H54 (cell line): ENCODE data around the gene PLAC8L1.
A peak's percentile ranks its signal among the peaks of the same experiment; 100 is the strongest.
"Not testable (repeated sequence)": the region's sequence is repeated elsewhere in the genome, so short reads cannot be mapped to it uniquely, and the experiment has no call there.

Experiments used
- DNase-seq: peaks from one replicate; pipeline ENCODE4 v3.0.0; 2011; ENCODE audit warnings: low spot score, mixed read lengths; ENCODE audit not compliant: insufficient read length
- FAIRE-seq: peaks from 3 replicates; lab custom pipeline; 2011; peaks lifted over from hg19 to GRCh38; lab: Jason Lieb, UNC
- POLR2A ChIP-seq: IDR thresholded peaks from 2 replicates; pipeline ENCODE4 v1.6.1; 2011; ENCODE audit warnings: low read depth, mild to moderate bottlenecking, low read length

PLAC8L1 gene, protein sequence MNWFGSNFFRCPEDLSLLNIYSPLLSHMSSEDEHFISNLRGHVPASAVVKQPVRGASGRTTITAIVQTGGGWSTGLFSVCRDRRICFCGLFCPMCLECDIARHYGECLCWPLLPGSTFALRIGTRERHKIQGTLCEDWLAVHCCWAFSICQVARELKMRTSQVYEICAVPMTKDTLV

DNA sequence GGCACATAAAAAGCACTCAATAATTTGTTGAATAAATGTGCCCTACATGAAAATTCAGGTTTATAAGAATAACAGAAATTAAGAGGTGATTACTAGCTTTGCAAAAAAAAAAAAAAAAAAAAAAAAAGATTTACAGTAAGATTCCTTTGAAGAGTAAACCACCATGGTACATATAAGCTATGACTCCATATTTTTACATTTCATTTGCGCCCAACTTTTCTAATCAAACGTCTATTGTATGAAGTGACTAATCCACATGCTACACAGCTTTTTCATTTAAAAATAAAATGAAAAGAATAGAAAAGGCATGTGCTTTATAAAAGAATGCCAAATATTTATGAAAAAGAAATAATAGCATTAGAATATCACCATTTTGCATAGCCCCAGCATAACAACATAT lies at the start of gene PLAC8L1:
PLAC8L1 (minus strand) TSS at position 101 of the 400 bp plus-strand sequence. CDS start 1,266 bp downstream, outside the sequence.
- DNase-seq (no peak), FAIRE-seq (no peak)
- no peak for TF ChIP-seq POLR2A

DNA sequence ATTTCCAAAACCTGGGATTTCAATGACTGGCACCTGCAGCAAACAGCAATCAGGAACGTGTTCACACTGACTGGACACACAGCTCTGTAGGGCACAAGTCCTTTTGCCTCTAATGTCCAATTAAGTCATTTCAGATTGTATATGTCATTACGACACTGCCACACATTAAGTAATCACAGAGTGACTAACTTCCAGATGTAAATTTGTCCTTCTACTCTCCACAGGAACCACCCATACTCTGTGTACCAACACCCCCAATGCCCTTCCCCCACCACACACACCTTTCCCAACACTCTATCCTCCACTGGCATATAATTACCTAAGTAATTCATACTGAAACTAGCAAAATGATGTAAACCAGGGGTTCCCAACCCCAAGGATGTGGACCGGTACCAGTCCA lies 46.6 kb upstream of the PLAC8L1 start:
- TF ChIP-seq POLR2A: no peak
- FAIRE-seq (peak; percentile 86), DNase-seq (no peak)

DNA sequence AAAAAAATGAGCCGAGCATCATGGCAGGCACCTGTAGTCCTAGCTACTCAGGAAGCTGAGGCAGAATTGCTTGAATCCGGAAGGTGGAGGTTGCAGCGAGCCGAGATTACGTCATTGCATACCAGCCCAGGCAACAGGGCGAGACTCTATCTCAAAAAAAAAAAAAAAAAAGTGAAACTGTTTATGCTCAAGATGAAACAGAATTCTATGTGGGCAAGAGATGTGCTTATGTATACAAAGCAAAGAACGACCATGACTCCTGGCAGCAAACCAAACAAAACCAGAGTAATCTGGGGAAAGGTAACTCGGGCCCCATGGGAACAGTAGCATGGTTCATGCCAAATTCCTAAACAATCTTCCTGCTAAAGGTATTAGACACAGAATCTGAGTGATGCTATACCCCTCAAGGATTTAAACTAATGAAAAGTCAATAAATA lies 32.6 kb upstream of the PLAC8L1 start:
- FAIRE-seq: no peak
- no peak for DNase-seq
- TF ChIP-seq POLR2A: no peak

DNA sequence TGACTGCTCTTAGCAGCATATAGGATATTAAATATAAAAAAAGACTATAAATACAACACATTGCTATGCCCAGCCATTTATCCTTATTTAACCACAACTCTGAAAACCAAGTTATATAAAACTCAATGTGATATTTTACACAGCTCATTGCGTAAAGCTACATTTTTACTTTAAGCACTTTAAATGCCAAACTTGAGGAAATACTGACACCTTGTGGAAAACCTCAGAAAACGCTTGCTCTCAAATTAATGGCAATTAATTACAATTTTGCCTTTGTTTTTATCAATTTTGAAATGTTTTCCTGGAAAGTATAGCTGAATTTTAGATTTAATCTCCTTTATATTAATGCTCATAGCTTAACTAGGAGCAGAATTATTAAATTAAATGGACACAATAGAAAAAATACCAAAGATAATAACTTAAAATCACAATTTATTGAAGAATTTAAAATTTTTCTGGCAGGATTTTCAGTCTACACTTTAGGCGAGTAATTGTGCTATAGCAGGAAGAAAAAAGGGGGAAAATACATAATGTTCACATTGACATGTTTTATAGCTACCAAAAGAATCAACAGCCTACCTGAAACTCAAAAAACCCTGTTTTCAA lies 25.2 kb upstream of the PLAC8L1 start:
- DNase-seq: no peak

DNA sequence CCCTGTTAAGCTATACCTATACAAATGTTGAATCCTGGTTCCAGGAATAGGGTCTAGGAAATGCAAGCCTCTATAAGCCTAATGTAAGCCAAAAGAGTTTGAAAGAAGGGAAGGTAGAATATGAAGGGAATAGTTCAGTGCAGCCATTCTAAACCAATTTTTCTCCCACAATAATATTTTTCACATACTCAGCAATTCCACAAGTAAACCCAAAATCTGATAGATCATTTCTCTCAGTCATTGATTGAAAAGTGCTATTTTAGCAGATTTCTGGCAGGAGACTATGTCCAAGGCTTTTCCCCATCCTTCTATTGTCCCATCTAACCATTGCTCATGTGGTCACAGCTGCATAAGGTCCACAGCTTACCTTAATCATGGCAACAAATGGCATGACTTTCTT lies 20.7 kb upstream of the PLAC8L1 start:
- DNase-seq (no peak), FAIRE-seq (peak; percentile 27)
- no peak for TF ChIP-seq POLR2A

More for the DNA sequence above, 25.2 kb upstream of the PLAC8L1 start:
- no peak for FAIRE-seq
- no peak for TF ChIP-seq POLR2A

DNA sequence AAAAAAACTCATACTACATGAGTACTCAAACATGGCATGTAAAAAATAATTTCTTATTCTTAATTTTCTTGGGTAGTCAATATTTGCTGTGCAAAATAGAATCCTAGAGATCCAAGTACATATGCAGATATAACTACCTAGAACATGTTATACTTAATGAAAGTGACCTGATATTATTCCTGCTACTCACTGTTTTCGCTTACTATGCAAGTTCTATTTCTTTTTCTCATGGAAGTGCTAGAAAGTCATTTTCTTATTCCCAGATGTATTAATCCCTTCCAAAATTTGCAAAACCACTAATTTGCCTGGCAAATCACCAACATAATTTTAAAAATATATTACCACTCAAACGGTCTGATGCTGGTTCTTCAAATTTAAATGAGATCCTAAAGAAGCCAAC lies 19.2 kb upstream of the PLAC8L1 start:
- FAIRE-seq: no peak
- no peak for DNase-seq
- TF ChIP-seq POLR2A: no peak

DNA sequence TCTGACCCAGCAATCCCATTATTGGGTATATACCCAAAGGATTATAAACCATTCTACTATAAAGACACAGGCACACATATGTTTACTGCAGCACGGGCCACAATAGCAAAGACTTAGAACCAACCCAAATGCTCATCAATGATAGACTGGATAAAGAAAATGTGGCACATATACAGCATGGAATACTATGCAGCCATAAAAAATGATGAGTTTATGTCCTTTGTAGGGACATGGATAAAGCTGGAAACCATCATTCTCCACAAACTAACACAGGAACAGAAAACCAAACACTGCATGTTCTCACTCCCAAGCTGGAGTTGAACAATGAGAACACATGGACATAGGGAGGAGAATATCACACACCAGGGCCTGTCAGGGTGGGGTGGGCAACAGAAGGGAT lies 16.1 kb upstream of the PLAC8L1 start:
- not testable (repeated sequence) for DNase-seq, FAIRE-seq

DNA sequence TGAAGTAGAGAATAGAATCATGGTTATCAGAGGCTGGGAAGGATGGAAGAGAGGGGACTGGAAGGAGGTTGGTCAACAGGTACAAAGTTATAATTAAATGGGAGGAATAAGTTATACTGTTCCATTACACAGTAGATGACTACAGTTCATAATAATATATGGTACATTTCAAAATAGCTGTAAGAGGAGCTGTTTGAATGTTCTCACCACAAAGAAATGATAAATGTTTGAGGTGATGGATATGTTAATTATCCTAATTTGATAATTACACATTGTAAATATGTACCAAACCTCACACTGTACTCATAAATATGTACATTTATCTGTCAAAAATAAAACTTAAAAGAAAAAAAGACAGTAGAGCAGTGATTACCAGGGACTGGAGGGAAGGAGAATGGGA lies 12.9 kb upstream of the PLAC8L1 start:
- DNase-seq (no peak), FAIRE-seq (no peak)
- TF ChIP-seq POLR2A: no peak

DNA sequence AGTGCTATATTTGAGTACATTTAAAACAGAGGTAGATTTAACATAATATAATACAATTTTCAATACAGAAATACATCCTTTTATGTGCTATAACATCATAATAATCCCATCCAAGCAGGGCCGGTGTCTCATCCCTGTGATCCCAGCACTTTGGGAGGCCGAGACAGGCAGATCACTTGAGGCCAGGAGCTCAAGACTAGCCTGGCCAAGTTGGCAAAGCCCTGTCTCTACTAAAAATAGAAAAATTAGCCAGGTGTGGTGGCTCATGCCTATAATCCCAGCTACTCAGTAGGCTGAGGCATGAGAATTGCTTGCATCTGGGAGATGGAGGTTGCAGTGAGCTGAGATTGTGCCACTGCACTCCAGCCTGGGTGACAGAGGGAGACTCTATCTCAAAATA lies 11.8 kb upstream of the PLAC8L1 start:
- DNase-seq, FAIRE-seq: not testable (repeated sequence)

DNA sequence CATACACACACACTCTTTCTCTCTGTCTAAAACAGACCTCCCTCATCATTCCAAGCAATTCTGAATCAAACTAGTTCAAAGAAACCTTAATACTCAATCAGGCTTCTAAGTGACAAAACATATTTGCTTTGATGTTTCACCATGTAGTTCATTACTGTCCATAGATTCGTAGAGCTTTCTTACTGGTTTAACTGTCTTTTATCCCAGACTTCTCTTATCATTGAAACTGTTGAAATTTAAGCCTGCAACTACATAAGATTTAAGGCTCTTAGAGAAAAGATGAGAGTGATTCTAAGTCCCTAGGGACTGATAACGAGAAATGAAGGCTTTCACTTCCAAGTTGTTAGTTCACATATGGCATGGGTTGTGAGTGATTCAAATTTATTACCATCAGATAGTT lies 11.0 kb upstream of the PLAC8L1 start:
- no peak for TF ChIP-seq POLR2A
- no peak for FAIRE-seq
- DNase-seq: no peak

DNA sequence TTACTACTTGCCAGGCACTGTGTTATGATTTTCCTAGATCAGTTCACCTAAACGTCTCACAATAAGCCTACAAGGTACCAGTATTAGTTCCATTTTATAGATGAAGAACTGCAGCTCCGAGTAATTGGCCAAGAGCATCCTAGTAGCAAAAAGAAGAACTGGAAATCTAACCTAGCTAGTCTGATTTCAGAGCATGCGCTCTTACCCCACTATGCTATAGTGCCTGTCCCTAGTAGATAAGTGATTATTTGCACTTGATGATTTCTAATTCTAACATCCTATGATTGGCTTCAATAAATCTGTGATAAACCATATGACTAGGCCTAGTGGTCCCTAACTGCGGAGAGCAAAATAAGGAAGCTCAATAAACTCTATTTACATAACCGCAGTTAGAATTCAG lies 7.1 kb upstream of the PLAC8L1 start:
- TF ChIP-seq POLR2A: no peak
- FAIRE-seq (no peak), DNase-seq (no peak)

DNA sequence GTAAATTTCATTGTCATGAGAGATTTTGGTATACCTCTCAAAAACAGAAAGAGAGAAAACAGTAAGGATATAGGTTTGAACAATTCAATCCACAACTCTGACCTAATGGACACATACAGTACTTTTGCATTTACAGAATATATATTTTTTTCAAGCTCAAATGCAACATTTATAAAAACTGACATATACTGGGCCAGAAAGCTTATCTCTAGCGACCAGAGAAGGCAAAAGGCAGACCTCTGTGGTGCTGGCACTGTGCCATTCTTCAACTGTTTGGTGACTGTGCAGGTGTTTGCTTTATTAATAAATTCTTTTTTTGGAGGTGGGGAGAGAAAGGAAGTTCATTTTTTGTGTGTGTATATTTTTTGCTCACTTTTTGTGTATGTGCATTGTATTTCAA lies 6.0 kb upstream of the PLAC8L1 start:
- FAIRE-seq (no peak), DNase-seq (no peak)
- no peak for TF ChIP-seq POLR2A

DNA sequence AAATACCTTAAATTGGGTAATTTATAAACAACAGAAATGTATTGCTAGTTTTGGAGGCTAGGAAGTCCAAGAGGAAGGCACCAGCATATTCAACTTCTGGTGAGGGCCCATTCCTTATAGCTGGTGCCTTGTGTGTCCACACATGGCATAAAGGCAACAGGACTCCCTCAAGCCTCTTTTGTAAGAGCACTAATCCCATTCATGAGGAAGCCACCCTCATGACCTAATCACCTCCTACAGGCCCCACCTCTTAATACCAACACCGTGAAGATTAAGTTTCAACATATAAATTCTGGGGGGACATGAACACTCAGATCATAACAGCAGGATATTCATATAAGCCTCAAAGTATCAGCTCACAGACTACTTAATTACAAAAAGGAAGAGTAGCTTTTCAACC lies 4.0 kb upstream of the PLAC8L1 start:
- no peak for TF ChIP-seq POLR2A
- FAIRE-seq (no peak), DNase-seq (no peak)

DNA sequence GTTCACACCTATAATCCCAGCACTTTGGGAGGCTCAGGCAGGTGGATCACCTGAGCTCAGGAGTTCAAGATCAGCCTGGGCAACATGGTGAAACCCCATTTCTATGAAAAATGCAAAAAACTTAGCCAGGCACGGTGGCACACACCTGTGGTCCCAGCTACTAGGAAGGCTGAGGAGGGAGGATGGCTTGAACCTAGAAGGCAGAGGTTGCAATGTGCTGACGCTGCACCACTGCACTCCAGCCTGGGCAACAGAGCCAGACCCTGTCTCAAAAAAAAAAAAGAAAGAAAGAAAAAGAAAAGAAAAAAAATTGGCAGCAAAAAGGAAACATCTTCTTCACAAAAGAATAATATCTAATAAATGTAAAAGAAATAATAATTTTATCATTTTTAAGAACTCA lies 3.5 kb upstream of the PLAC8L1 start:
- not testable (repeated sequence) for FAIRE-seq, DNase-seq

DNA sequence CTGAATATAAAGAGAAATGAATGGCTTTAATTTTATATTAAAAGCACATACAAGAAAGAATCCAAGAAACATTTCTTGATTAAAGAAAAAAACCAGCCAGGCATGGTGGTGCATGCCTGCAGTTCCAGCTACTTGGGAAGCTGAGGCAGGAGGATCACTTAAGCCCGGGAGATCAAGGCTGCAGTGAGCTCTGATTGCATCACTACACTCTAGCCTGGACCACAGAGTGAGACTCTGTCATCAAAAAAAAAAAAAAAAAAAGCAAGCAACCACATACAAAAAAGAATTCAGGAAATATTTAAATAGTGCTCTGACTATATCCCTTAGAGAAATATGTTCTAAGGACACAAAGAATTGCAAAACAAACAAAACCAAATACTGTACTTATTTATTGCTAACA lies 2.5 kb upstream of the PLAC8L1 start:
- DNase-seq (no peak), FAIRE-seq (no peak)
- no peak for TF ChIP-seq POLR2A
